ENCODE results near the gene WAC. TPM values are rescaled to one million over a fixed set of nuclear protein-coding genes. Genes with fewer than 3 reads are reported as not detected.
A peak's percentile ranks its signal among the peaks of the same experiment; 100 is the strongest.

The WAC gene
- total and polyA plus RNA-seq, 2 of the 13 experiments (the other 11 are each of a cell fraction or from before 2014, with no cell fraction given), result 69.1 to 96.2 TPM

- no peak for TF ChIP-seq ZNF784 (CRISPR knock-in tag; IDR thresholded peaks at IDR 0.05; ENCODE audit: borderline replicate concordance)
- TF ChIP-seq NFE2L1 (CRISPR knock-in tag; IDR thresholded peaks at IDR 0.05; ENCODE audit: borderline replicate concordance), result no peak
- TF ChIP-seq, protein P1, sequence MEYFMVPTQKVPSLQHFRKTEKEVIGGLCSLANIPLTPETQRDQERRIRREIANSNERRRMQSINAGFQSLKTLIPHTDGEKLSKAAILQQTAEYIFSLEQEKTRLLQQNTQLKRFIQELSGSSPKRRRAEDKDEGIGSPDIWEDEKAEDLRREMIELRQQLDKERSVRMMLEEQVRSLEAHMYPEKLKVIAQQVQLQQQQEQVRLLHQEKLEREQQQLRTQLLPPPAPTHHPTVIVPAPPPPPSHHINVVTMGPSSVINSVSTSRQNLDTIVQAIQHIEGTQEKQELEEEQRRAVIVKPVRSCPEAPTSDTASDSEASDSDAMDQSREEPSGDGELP (IDR thresholded peaks at IDR 0.05; ENCODE audit: borderline replicate concordance, low read depth), result peak; percentile 79; the same call in 1 of the 2 replicates
- TF ChIP-seq MTA1 (CRISPR knock-in tag; IDR thresholded peaks at IDR 0.05; ENCODE audit: borderline replicate concordance), result no peak
- TF ChIP-seq ZNF530 (CRISPR knock-in tag; IDR thresholded peaks at IDR 0.05; ENCODE audit: low read depth), result no peak
- no peak for TF ChIP-seq PHF5A (CRISPR knock-in tag; IDR thresholded peaks at IDR 0.05; ENCODE audit: low read depth, unreplicated experiment)
- no peak for TF ChIP-seq IKZF1 (IDR thresholded peaks at IDR 0.05)
- no peak for TF ChIP-seq HCFC1 (IDR thresholded peaks at IDR 0.05; ENCODE audit: low read depth, low read length)
- TF ChIP-seq ZNF329 (CRISPR knock-in tag; IDR thresholded peaks at IDR 0.05; ENCODE audit: low read depth), result no peak
- TF ChIP-seq ZNF75D (CRISPR knock-in tag; IDR thresholded peaks at IDR 0.05; ENCODE audit: borderline replicate concordance), result no peak
- peak; percentile 10 for TF ChIP-seq TEAD3 (CRISPR knock-in tag; optimal IDR thresholded peaks at IDR 0.05; ENCODE audit: borderline replicate concordance)
- no peak for TF ChIP-seq CHD2 (IDR thresholded peaks at IDR 0.05; ENCODE audit: low read depth, low read length)
- TF ChIP-seq RELA (CRISPR knock-in tag; IDR thresholded peaks at IDR 0.05), result no peak
- no peak for TF ChIP-seq CBX2 (IDR thresholded peaks at IDR 0.05; ENCODE audit: low read depth, low read length)
- no peak for TF ChIP-seq CBX2 (CRISPR knock-in tag; IDR thresholded peaks at IDR 0.05; ENCODE audit: low read depth)
- TF ChIP-seq TBX2 (CRISPR knock-in tag; IDR thresholded peaks at IDR 0.05; ENCODE audit: borderline replicate concordance), result peak; percentile 23; the same call in 1 of the 2 replicates
- TF ChIP-seq ZMYM2 (CRISPR knock-in tag; IDR thresholded peaks at IDR 0.05), result peak; percentile 74
- TF ChIP-seq, protein P2, sequence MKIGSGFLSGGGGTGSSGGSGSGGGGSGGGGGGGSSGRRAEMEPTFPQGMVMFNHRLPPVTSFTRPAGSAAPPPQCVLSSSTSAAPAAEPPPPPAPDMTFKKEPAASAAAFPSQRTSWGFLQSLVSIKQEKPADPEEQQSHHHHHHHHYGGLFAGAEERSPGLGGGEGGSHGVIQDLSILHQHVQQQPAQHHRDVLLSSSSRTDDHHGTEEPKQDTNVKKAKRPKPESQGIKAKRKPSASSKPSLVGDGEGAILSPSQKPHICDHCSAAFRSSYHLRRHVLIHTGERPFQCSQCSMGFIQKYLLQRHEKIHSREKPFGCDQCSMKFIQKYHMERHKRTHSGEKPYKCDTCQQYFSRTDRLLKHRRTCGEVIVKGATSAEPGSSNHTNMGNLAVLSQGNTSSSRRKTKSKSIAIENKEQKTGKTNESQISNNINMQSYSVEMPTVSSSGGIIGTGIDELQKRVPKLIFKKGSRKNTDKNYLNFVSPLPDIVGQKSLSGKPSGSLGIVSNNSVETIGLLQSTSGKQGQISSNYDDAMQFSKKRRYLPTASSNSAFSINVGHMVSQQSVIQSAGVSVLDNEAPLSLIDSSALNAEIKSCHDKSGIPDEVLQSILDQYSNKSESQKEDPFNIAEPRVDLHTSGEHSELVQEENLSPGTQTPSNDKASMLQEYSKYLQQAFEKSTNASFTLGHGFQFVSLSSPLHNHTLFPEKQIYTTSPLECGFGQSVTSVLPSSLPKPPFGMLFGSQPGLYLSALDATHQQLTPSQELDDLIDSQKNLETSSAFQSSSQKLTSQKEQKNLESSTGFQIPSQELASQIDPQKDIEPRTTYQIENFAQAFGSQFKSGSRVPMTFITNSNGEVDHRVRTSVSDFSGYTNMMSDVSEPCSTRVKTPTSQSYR (CRISPR knock-in tag; IDR thresholded peaks at IDR 0.05; ENCODE audit: borderline replicate concordance), result no peak
- no peak for TF ChIP-seq SPEN (CRISPR knock-in tag; IDR thresholded peaks at IDR 0.05; ENCODE audit: low read depth)
- no peak for TF ChIP-seq AGO2 (optimal IDR thresholded peaks at IDR 0.05; ENCODE audit: low read depth, low read length)
These were observed 24.5 kb upstream of the WAC start (continued) for GRCh38 chr10:28508304-28508925.
